HepG2 (cell line): Measurements from ENCODE around the gene CHD2.

Experiments
- EP300 ChIP-seq, 3 experiments: sonication (generic) in 1 of 3; formaldehyde crosslinking in 1 of 3; IDR thresholded peaks; 2 replicates each; pipeline versions ENCODE4 v1.5.1 to v1.6.1; 2011 to 2020; ENCODE audit warnings: low read depth in 2 of 3, low read length in 2 of 3, borderline replicate concordance in 1 of 3, improper control_type of control experiment in 1 of 3, mild to moderate bottlenecking in 1 of 3, missing genetic modification reagents in 1 of 3, moderate library complexity in 1 of 3
- HMGXB4 ChIP-seq, 2 experiments: sonication (generic) in 1 of 2; formaldehyde crosslinking in 1 of 2; IDR thresholded peaks; 2 replicates each; pipeline versions ENCODE4 v1.4.0 to v1.6.1; 2018 to 2020; ENCODE audit warnings: missing genetic modification reagents in 2 of 2, borderline replicate concordance in 1 of 2, low read depth in 1 of 2, mild to moderate bottlenecking in 1 of 2, missing biosample characterization in 1 of 2
- JUN ChIP-seq: sonication (generic); formaldehyde crosslinking; IDR thresholded peaks from 2 replicates; pipeline ENCODE4 v1.4.0; 2020; ENCODE audit warnings: mild to moderate bottlenecking, missing genetic modification reagents
- POLR2AphosphoS5 ChIP-seq: IDR thresholded peaks from 2 replicates; pipeline ENCODE4 v1.6.1; 2012; ENCODE audit warnings: low read depth, low read length
- ZNF260 ChIP-seq: sonication (generic); formaldehyde crosslinking; IDR thresholded peaks from 2 replicates; pipeline ENCODE4 v1.4.0; 2020; ENCODE audit warnings: missing genetic modification reagents, low read depth, mild to moderate bottlenecking, borderline replicate concordance
- ZNF263 ChIP-seq: sonication (generic); formaldehyde crosslinking; IDR thresholded peaks from 2 replicates; pipeline ENCODE4 v1.4.0; 2020; ENCODE audit warnings: missing genetic modification reagents
- ZSCAN21 ChIP-seq: sonication (generic); formaldehyde crosslinking; IDR thresholded peaks from 2 replicates; pipeline ENCODE4 v1.8.0; 2022; ENCODE audit warnings: mild to moderate bottlenecking, missing genetic modification reagents, moderate library complexity, borderline replicate concordance

GRCh38 chr15:93019971-93020370 is 119.8 kb downstream of the CHD2 start:
- no peak for TF ChIP-seq ZSCAN21 (CRISPR knock-in tag)
- TF ChIP-seq ZNF263: no peak
- TF ChIP-seq JUN (CRISPR knock-in tag): no peak
- no peak for TF ChIP-seq POLR2AphosphoS5
- no peak for TF ChIP-seq ZNF260 (CRISPR knock-in tag)
- no peak for TF ChIP-seq EP300 (IDR thresholded peaks at IDR 0.05; ENCODE audit: low read depth in 2 of 2, low read length in 2 of 2)
- no peak for TF ChIP-seq EP300 (CRISPR knock-in tag; IDR thresholded peaks at IDR 0.05; ENCODE audit: borderline replicate concordance)
- no peak for TF ChIP-seq HMGXB4 (CRISPR knock-in tag; IDR thresholded peaks at IDR 0.05; ENCODE audit: borderline replicate concordance in 1 of 2, low read depth in 1 of 2)
